ENCODE measurements around the gene DDX56. TPM values are rescaled to one million over a fixed set of nuclear protein-coding genes. Genes with fewer than 3 reads are reported as not detected.
A peak's percentile ranks its signal among the peaks of the same experiment; 100 is the strongest.

Gene DDX56
- total and polyA plus RNA-seq, 9 of the 15 experiments (the other 6 are each of a cell fraction or from before 2014, with no cell fraction given): 33.0 to 145 (median 102) TPM

DNA sequence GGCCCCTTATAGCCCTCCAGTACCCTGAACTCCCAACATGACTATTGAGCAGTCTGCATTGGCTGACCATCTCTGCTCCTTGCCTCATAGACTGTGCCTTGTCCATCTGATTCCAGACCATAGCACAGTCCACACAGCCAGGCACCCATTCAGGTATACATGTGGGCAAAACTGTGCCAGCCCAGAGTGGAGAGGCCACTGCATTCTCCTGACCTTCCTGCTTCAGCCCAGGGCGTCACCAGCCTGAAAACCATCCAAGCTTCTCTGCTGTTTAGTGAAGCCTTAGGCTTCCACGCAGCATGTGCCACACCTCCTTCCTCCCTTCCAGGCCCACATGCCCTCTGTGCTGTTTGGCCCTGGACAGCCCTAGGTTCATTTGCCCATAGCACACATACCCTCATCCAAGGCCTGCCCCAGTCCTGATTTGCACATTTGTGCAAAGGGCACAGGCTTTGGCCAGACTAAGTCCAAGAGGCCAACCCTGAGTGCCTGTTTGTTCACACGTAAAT, 10.5 kb downstream of the DDX56 start (continued):
- TF ChIP-seq, protein P1, sequence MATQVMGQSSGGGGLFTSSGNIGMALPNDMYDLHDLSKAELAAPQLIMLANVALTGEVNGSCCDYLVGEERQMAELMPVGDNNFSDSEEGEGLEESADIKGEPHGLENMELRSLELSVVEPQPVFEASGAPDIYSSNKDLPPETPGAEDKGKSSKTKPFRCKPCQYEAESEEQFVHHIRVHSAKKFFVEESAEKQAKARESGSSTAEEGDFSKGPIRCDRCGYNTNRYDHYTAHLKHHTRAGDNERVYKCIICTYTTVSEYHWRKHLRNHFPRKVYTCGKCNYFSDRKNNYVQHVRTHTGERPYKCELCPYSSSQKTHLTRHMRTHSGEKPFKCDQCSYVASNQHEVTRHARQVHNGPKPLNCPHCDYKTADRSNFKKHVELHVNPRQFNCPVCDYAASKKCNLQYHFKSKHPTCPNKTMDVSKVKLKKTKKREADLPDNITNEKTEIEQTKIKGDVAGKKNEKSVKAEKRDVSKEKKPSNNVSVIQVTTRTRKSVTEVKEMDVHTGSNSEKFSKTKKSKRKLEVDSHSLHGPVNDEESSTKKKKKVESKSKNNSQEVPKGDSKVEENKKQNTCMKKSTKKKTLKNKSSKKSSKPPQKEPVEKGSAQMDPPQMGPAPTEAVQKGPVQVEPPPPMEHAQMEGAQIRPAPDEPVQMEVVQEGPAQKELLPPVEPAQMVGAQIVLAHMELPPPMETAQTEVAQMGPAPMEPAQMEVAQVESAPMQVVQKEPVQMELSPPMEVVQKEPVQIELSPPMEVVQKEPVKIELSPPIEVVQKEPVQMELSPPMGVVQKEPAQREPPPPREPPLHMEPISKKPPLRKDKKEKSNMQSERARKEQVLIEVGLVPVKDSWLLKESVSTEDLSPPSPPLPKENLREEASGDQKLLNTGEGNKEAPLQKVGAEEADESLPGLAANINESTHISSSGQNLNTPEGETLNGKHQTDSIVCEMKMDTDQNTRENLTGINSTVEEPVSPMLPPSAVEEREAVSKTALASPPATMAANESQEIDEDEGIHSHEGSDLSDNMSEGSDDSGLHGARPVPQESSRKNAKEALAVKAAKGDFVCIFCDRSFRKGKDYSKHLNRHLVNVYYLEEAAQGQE (IDR thresholded peaks at IDR 0.05; ENCODE audit: borderline replicate concordance): no peak
- TF ChIP-seq, protein P1 (CRISPR knock-in tag; IDR thresholded peaks at IDR 0.05; ENCODE audit: low read depth): no peak
- TF ChIP-seq SMAD4 (CRISPR knock-in tag; conservative IDR thresholded peaks at IDR 0.05) (no peak), POLR2A (conservative IDR thresholded peaks at IDR 0.05) (peak; percentile 56), SIN3A (IDR thresholded peaks at IDR 0.05; ENCODE audit: borderline replicate concordance in 2 of 2, control insufficient read depth in 1 of 2, low read depth in 2 of 2, low read length in 2 of 2) (no peak), ETV6 (IDR thresholded peaks at IDR 0.05; ENCODE audit: borderline replicate concordance in 1 of 2, low read depth in 2 of 2, low read length in 1 of 2) (no peak), ETV6 (CRISPR knock-in tag; IDR thresholded peaks at IDR 0.05; ENCODE audit: borderline replicate concordance) (no peak), RBM14 (IDR thresholded peaks at IDR 0.05; ENCODE audit: borderline replicate concordance, insufficient read depth, low read depth, low read length) (no peak), POLR2AphosphoS2 (IDR thresholded peaks at IDR 0.05; ENCODE audit: low read length) (0 out of 2 replicates have a peak, but pooled peaks have one; percentile 59), TAF7 (tag; IDR thresholded peaks at IDR 0.05) (no peak), RBFOX2 (IDR thresholded peaks at IDR 0.05; ENCODE audit: low read depth, low read length) (no peak)
- TF ChIP-seq, protein P2, sequence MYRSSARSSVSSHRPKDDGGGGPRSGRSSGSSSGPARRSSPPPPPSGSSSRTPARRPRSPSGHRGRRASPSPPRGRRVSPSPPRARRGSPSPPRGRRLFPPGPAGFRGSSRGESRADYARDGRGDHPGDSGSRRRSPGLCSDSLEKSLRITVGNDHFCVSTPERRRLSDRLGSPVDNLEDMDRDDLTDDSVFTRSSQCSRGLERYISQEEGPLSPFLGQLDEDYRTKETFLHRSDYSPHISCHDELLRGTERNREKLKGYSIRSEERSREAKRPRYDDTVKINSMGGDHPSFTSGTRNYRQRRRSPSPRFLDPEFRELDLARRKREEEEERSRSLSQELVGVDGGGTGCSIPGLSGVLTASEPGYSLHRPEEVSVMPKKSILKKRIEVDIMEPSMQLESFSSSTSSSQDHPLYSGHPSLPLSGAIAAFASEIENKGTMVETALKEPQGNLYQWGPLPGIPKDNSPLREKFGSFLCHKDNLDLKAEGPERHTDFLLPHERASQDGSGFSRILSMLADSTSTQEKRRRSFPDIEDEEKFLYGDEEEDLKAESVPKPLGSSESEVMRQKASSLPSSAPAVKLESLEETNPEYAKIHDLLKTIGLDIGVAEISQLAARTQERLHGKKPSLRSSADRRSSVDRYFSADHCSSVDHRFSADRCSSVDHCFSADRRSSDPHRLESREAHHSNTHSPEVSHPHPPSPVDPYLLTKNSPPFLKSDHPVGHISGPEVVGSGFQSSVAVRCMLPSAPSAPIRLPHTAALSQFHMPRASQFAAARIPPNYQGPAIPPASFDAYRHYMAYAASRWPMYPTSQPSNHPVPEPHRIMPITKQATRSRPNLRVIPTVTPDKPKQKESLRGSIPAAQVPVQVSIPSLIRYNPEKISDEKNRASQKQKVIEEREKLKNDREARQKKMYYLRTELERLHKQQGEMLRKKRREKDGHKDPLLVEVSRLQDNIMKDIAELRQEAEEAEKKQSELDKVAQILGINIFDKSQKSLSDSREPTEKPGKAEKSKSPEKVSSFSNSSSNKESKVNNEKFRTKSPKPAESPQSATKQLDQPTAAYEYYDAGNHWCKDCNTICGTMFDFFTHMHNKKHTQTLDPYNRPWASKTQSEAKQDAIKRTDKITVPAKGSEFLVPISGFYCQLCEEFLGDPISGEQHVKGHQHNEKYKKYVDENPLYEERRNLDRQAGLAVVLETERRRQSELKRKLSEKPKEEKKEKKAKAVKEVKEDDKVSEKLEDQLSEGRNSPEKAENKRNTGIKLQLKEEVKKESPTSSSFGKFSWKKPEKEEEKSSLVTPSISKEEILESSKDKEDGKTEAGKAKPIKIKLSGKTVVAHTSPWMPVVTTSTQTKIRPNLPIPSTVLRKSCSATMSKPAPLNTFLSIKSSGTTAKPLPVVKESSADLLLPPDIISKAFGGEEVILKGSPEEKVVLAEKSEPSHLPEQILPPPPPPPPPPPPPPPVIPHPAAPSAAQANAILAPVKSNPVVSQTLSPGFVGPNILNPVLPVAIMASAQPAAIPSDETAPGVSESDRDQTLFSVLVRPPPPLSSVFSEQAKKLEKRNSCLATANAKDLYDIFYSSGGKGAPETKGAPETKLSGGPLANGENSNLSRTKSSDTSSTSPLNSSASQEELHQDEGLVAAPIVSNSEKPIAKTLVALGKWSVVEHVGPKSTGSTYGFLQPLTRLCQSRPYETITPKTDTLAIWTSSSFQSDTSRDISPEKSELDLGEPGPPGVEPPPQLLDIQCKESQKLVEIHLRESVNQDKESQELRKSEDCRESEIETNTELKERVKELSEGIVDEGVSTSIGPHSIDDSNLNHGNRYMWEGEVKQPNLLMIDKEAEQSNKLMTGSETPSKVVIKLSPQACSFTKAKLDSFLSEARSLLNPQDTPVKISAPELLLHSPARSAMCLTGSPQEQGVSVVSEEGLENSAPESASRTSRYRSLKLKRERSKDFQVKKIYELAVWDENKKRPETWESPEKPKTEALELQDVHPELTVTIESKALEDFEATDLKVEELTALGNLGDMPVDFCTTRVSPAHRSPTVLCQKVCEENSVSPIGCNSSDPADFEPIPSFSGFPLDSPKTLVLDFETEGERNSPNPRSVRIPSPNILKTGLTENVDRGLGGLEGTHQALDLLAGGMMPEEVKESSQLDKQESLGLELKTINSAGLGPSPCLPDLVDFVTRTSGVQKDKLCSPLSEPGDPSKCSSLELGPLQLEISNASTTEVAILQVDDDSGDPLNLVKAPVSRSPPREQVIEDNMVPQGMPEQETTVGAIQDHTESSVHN (IDR thresholded peaks at IDR 0.05; ENCODE audit: borderline replicate concordance in 1 of 2, low read depth in 1 of 2): no peak
